Tibial nerve (tissue), 4 donors: Measurements from ENCODE around the gene SLC16A6.

Source experiments
- EP300 ChIP-seq, 2 donors: sonication (generic); formaldehyde crosslinking; IDR thresholded peaks; one replicate each; pipeline ENCODE4 v1.6.1; 2017; ENCODE audit warnings: antibody characterized with exemption in 2 of 2, mild to moderate bottlenecking in 1 of 2
- POLR2A ChIP-seq, 2 donors: fragments of 450-650 bp; IDR thresholded peaks; one replicate each; pipeline ENCODE4 v1.6.1; 2017; ENCODE audit warnings: antibody characterized with exemption in 2 of 2, mild to moderate bottlenecking in 2 of 2, moderate library complexity in 2 of 2
- TF ChIP-seq, protein P1 (sequence below), 5 experiments: fragments of 200-600 bp in 3 of 5; fragments of 450-650 bp in 2 of 5; sonication (generic) in 3 of 5; IDR thresholded peaks; one replicate each; pipeline ENCODE4 v1.5.1; 2016 to 2019; ENCODE audit warnings: antibody characterized with exemption in 5 of 5, mild to moderate bottlenecking in 3 of 5, moderate library complexity in 2 of 5

DNA sequence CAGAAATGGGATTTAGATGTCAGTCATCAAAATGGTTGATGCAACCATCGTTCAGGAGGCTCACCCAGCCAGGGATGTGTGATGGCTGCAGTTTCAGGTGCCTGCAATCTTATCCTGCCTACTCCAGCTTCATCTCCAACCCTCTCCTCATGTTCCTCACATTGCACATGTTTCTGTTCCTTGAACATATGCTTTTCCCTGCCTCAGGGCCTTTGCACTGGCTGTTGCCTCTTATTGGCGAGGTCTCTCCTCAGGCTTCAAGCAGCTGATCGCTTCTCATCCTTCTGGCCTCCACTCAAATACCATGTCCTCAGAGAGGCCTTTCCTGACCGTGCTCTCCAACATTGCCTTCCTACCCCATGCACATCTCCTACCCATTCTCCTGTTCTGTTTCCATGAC is 25.0 kb upstream of the SLC16A6 start:
- TF ChIP-seq, protein P1, sequence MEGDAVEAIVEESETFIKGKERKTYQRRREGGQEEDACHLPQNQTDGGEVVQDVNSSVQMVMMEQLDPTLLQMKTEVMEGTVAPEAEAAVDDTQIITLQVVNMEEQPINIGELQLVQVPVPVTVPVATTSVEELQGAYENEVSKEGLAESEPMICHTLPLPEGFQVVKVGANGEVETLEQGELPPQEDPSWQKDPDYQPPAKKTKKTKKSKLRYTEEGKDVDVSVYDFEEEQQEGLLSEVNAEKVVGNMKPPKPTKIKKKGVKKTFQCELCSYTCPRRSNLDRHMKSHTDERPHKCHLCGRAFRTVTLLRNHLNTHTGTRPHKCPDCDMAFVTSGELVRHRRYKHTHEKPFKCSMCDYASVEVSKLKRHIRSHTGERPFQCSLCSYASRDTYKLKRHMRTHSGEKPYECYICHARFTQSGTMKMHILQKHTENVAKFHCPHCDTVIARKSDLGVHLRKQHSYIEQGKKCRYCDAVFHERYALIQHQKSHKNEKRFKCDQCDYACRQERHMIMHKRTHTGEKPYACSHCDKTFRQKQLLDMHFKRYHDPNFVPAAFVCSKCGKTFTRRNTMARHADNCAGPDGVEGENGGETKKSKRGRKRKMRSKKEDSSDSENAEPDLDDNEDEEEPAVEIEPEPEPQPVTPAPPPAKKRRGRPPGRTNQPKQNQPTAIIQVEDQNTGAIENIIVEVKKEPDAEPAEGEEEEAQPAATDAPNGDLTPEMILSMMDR (IDR thresholded peaks at IDR 0.05), result no peak
- TF ChIP-seq POLR2A (IDR thresholded peaks at IDR 0.05), result no peak
- TF ChIP-seq EP300 (IDR thresholded peaks at IDR 0.05), result no peak
